Endothelial cell of umbilical vein (primary cell): ENCODE data around the gene HEATR5A. TPM values are rescaled to one million over a fixed set of nuclear protein-coding genes. Genes with fewer than 3 reads are reported as not detected.

Source experiments
- BruUV-seq: library from RNA; stranded (reverse); fragments of 400-500 nt; replicated peaks from 2 replicates; lab custom pipeline; 2021; lab: Mats Ljungman, UMichigan
- CTCF ChIA-PET: fragments of 300-600, 350-600 bp; sonication (Branson Sonifier 250); formaldehyde crosslinking; loops from one replicate; lab custom pipeline; 2021; ENCODE audit warnings: antibody characterized with exemption, inconsistent platforms; lab: Charles Lee
- POLR2A ChIA-PET: fragments of 300-600, 350-600 bp; sonication (Branson Sonifier 250); formaldehyde crosslinking; loops from one replicate; lab custom pipeline; 2021; ENCODE audit warnings: antibody characterized with exemption, inconsistent platforms; lab: Charles Lee
- DNase-seq: peaks from one replicate; pipeline ENCODE4 v3.0.0-alpha.2; 2011; ENCODE audit warnings: low read depth, low spot score
- FAIRE-seq: peaks from 2 replicates; lab custom pipeline; 2011; peaks lifted over from hg19 to GRCh38; lab: Jason Lieb, UNC
- H2AFZ ChIP-seq: 2 replicates; pipeline ENCODE4 v1.6.0; 2012; ENCODE audit warnings: low read depth, low read length, control low read depth, inconsistent platforms
- H3K27ac ChIP-seq: 2 replicates; pipeline ENCODE4 v1.5.1; 2011; ENCODE audit warnings: low read depth, mild to moderate bottlenecking, control low read depth, low read length, moderate library complexity; ENCODE audit not compliant: insufficient read depth
- H3K27me3 ChIP-seq, 2 experiments: 2 replicates each; pipeline versions ENCODE4 v1.6.0 to v1.6.1; 2011; ENCODE audit warnings: low read length in 2 of 2, mixed read lengths in 1 of 2; ENCODE audit not compliant: control insufficient read depth in 2 of 2, insufficient read depth in 2 of 2
- H3K36me3 ChIP-seq, 2 experiments: 2 replicates in 1 of 2; 3 replicates in 1 of 2; pipeline ENCODE4 v1.5.1; 2011; ENCODE audit warnings: low read length in 2 of 2, mild to moderate bottlenecking in 1 of 2, moderate library complexity in 1 of 2; ENCODE audit not compliant: control insufficient read depth in 2 of 2, insufficient read depth in 2 of 2; ENCODE audit errors: extremely low read depth in 1 of 2
- H3K4me1 ChIP-seq: 3 replicates; pipeline ENCODE4 v1.5.1; 2011; ENCODE audit warnings: mild to moderate bottlenecking, low read length; ENCODE audit not compliant: control insufficient read depth, insufficient read depth; ENCODE audit errors: extremely low read depth
- H3K4me2 ChIP-seq: 2 replicates; pipeline ENCODE4 v1.6.1; 2011; ENCODE audit warnings: low read length, control low read depth, mixed read lengths; ENCODE audit not compliant: insufficient read depth
- H3K4me3 ChIP-seq, 3 experiments: fragments of 200-600 bp in 1 of 3; sonication (generic), shearing (Covaris generic) in 1 of 3; replicated peaks in 1 of 3; 2 replicates each; pipeline ENCODE4 v1.5.1; 2011 to 2016; ENCODE audit warnings: control low read depth in 3 of 3, low read length in 3 of 3, mild to moderate bottlenecking in 2 of 3, inconsistent platforms in 1 of 3, low read depth in 1 of 3, moderate library complexity in 1 of 3; ENCODE audit not compliant: insufficient read depth in 1 of 3
- H3K79me2 ChIP-seq: 2 replicates; pipeline ENCODE4 v1.6.0; 2012; ENCODE audit warnings: low read length, inconsistent platforms; ENCODE audit not compliant: control insufficient read depth, insufficient read depth
- H3K9ac ChIP-seq: replicated peaks from 2 replicates; pipeline ENCODE3; 2011; ENCODE audit warnings: low read length, control low read depth; ENCODE audit not compliant: insufficient read depth; ENCODE audit errors: extremely low read depth
- H3K9me1 ChIP-seq: replicated peaks from 3 replicates; pipeline ENCODE4 v1.6.0; 2011; ENCODE audit warnings: mild to moderate bottlenecking, low read length; ENCODE audit not compliant: control insufficient read depth, insufficient read depth; ENCODE audit errors: extremely low read depth
- H3K9me3 ChIP-seq: replicated peaks from 2 replicates; pipeline ENCODE4 v1.5.1; 2012; ENCODE audit warnings: low read length, inconsistent platforms; ENCODE audit not compliant: control insufficient read depth, insufficient read depth
- H4K20me1 ChIP-seq: replicated peaks from 2 replicates; pipeline ENCODE3; 2011; ENCODE audit warnings: mild to moderate bottlenecking, low read length; ENCODE audit not compliant: control insufficient read depth, insufficient read depth; ENCODE audit errors: extremely low read depth
- EZH2 ChIP-seq: IDR thresholded peaks from 2 replicates; pipeline ENCODE4 v1.6.1; 2012; ENCODE audit warnings: borderline replicate concordance, low read depth, mild to moderate bottlenecking, moderate library complexity, low read length, inconsistent platforms; ENCODE audit not compliant: severe bottlenecking
- FOS ChIP-seq: IDR thresholded peaks from 2 replicates; pipeline ENCODE4 v1.6.1; 2011; ENCODE audit warnings: mild to moderate bottlenecking, low read length, moderate library complexity, borderline replicate concordance; ENCODE audit not compliant: insufficient read depth
- GATA2 ChIP-seq: IDR thresholded peaks from 2 replicates; pipeline ENCODE4 v1.7.0; 2011; ENCODE audit warnings: low read depth, mild to moderate bottlenecking, moderate library complexity, mixed read lengths, low read length; ENCODE audit not compliant: insufficient read length, insufficient read depth
- JUN ChIP-seq: IDR thresholded peaks from 2 replicates; pipeline ENCODE4 v1.6.1; 2011; ENCODE audit warnings: borderline replicate concordance, low read depth; ENCODE audit not compliant: insufficient read length, insufficient read depth
- MYC ChIP-seq: IDR thresholded peaks from one replicate; pipeline ENCODE4 v1.6.1; 2011; ENCODE audit warnings: mild to moderate bottlenecking, low read depth, low read length
- POLR2A ChIP-seq: IDR thresholded peaks from 2 replicates; pipeline ENCODE4 v1.6.1; 2012; ENCODE audit warnings: low read depth, mild to moderate bottlenecking, control low read depth, low read length
- POLR2AphosphoS5 ChIP-seq: IDR thresholded peaks from 2 replicates; pipeline ENCODE4 v1.6.1; 2012; ENCODE audit warnings: low read depth, mild to moderate bottlenecking, control low read depth, low read length, moderate library complexity; ENCODE audit not compliant: insufficient read depth
- dilution Hi-C: fragments of 300-500 bp; cut with MboI; formaldehyde crosslinking; loops from one replicate; pipeline ENCODE4 v1.15.0; 2019; ENCODE audit warnings: low sequenced_read_pairs; ENCODE audit not compliant: extremely low pct_ligation_motif_present
- intact Hi-C: fragments of 100-400 bp; cut with micrococcal nuclease; formaldehyde crosslinking; loops from one replicate; pipeline ENCODE4 v1.10.0; 2022
- polyA plus RNA-seq, 4 experiments: library from polyadenylated mRNA; depleted of rRNA in 3 of 4; stranded (reverse) in 3 of 4; unstranded in 1 of 4; fragments of >200 nt; gene quantifications; 2 replicates each; pipeline versions ENCODE4 v1.2.1 to v1.2.3, GENCODE V29; 2011 to 2012; ENCODE audit warnings: missing spikeins in 1 of 4
- total RNA-seq: library from RNA; stranded (reverse); gene quantifications from 2 replicates; pipeline ENCODE4 v1.2.3, GENCODE V29; 2021
- TF ChIP-seq, protein P1 (sequence below): IDR thresholded peaks from 2 replicates; pipeline ENCODE4 v1.6.1; 2011; ENCODE audit not compliant: insufficient read depth, insufficient read length
- TF ChIP-seq, protein P2 (sequence below), 2 donors: IDR thresholded peaks; 1 replicate in 1 of 2; 2 replicates in 1 of 2; pipeline ENCODE4 v1.5.1; 2011; ENCODE audit warnings: low read length in 2 of 2, mild to moderate bottlenecking in 2 of 2, moderate library complexity in 2 of 2, control low read depth in 1 of 2, inconsistent platforms in 1 of 2, low read depth in 1 of 2; ENCODE audit not compliant: insufficient read depth in 1 of 2; ENCODE audit errors: extremely low read depth in 1 of 2

HEATR5A gene
- total and polyA plus RNA-seq, 2 donors (not counting 3 experiments of a cell fraction or from before 2014, with no cell fraction given), result 12.6 to 45.3 TPM

DNA sequence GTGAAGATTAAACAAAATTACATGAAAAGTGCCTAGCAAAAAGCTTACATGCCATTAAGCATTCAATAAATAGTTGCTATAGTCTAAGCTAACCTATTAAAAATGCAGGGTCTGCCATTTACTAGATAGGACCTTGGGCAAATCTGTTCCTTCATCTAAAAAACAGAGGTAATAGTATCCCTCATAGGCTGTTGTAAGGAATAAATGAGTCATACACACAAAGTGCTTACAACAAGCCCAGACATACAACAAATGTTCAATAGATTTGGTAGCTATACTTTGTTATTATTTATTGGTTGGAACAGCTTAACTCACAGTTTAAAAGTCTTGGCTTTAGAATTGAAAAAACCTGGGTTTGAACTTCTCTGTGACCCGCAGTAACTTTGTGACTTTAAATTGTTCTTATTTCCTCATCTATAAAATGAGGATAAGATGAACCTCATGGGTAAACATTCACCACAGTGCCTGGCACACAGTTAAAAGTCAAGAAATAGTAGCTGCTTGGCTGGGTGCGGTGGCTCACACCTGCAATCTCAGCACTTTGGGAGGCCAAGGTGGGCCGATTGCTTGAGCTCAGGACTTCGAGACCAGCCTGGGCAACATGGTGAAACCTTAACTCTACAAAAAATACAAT, 24.7 kb downstream of the HEATR5A start:
- FAIRE-seq, result no peak
- H3K4me2 ChIP-seq, result no peak overlapping the region
- no peak overlapping the region for H3K9ac ChIP-seq
- no peak for DNase-seq
- H4K20me1 ChIP-seq, result no peaks in the 10 kb centered on the region
- no peaks in the 10 kb centered on the region for H3K9me1 ChIP-seq
- dilution Hi-C loops (no loop called here), intact Hi-C loops (no loop called here)
- no peak overlapping the region for H3K27ac ChIP-seq
- no peak overlapping the region for H2AFZ ChIP-seq
- H3K79me2 ChIP-seq, result no peaks in the 10 kb centered on the region
- CTCF ChIA-PET, result interaction anchor here (0.6 to 1.6 kb wide), 6 partner anchors 8 to 859 kb away, joined by 3 to 7 read pairs (median 4); partner anchors contain the start of gene HEATR5A
- H3K4me1 ChIP-seq, result no peaks in the 10 kb centered on the region
- POLR2A ChIA-PET, result no interaction called here
- H3K27me3 ChIP-seq, result no peaks in the 10 kb centered on the region
- H3K4me3 ChIP-seq, result no peak overlapping the region
- TF ChIP-seq JUN (no peak), EZH2 (no peak), FOS (peak; percentile 11)
- TF ChIP-seq, protein P1, sequence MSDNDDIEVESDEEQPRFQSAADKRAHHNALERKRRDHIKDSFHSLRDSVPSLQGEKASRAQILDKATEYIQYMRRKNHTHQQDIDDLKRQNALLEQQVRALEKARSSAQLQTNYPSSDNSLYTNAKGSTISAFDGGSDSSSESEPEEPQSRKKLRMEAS, result no peak
- peaks cover 0 to 6% of the 10 kb centered on the region in 2 experiments for H3K36me3 ChIP-seq
- BruUV-seq, result no TSS peak
- no peaks in the 10 kb centered on the region for H3K9me3 ChIP-seq

DNA sequence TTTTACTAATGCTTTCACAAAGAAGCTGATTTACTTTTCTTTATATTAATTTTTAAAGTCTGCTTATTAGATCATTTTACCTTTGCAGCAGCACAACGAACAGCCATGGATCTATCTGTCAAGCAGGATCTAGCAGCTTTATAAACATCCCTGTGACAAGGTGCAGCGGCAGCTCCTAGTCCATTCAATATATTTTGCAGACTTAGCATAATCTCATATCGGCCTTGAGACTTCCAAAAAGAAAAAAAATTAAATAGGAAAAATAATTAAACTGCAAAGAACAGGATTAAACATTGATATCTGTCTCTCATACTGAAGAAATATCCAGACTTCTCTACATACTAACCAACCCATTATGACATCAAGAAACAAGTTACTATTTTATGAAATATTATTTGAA, 25.2 kb downstream of the HEATR5A start:
- DNase-seq (no peak), FAIRE-seq (no peak)
- H3K9me3 ChIP-seq, result no peaks in the 10 kb centered on the region
- peaks cover 0 to 6% of the 10 kb centered on the region in 2 experiments for H3K36me3 ChIP-seq
- intact Hi-C loops (no loop called here), dilution Hi-C loops (no loop called here)
- H3K9ac ChIP-seq, result no peak overlapping the region
- no peaks in the 10 kb centered on the region for H3K9me1 ChIP-seq
- no peaks in the 10 kb centered on the region for H3K4me1 ChIP-seq
- no peak overlapping the region for H2AFZ ChIP-seq
- H3K79me2 ChIP-seq, result no peaks in the 10 kb centered on the region
- no peak for TF ChIP-seq JUN
- no peak for TF ChIP-seq GATA2
- no peak for TF ChIP-seq MYC
- TF ChIP-seq, protein P1, result no peak
- TF ChIP-seq, protein P2, sequence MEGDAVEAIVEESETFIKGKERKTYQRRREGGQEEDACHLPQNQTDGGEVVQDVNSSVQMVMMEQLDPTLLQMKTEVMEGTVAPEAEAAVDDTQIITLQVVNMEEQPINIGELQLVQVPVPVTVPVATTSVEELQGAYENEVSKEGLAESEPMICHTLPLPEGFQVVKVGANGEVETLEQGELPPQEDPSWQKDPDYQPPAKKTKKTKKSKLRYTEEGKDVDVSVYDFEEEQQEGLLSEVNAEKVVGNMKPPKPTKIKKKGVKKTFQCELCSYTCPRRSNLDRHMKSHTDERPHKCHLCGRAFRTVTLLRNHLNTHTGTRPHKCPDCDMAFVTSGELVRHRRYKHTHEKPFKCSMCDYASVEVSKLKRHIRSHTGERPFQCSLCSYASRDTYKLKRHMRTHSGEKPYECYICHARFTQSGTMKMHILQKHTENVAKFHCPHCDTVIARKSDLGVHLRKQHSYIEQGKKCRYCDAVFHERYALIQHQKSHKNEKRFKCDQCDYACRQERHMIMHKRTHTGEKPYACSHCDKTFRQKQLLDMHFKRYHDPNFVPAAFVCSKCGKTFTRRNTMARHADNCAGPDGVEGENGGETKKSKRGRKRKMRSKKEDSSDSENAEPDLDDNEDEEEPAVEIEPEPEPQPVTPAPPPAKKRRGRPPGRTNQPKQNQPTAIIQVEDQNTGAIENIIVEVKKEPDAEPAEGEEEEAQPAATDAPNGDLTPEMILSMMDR (IDR thresholded peaks at IDR 0.05; ENCODE audit: extremely low read depth in 1 of 2, insufficient read depth in 1 of 2, low read depth in 1 of 2, low read length in 2 of 2), result no peak
- TF ChIP-seq FOS, result no peak
- no peak for TF ChIP-seq EZH2
- TF ChIP-seq POLR2A, result no peak
- TF ChIP-seq POLR2AphosphoS5, result no peak
- ChIA-PET CTCF (interaction anchor here (1.1 to 1.6 kb wide), 5 partner anchors 8 to 860 kb away, joined by 3 to 7 read pairs (median 4); partner anchors contain the start of gene HEATR5A), POLR2A (no interaction called here)
- H4K20me1 ChIP-seq, result no peaks in the 10 kb centered on the region
- H3K27ac ChIP-seq, result no peak overlapping the region
- H3K27me3 ChIP-seq, result no peaks in the 10 kb centered on the region
- no peak overlapping the region for H3K4me2 ChIP-seq
- H3K4me3 ChIP-seq, result no peak overlapping the region
- no TSS peak for BruUV-seq
